Urinary bladder (tissue), 4 donors: Measurements from ENCODE around the gene C10orf71. TPM values are rescaled to one million over a fixed set of nuclear protein-coding genes. Genes with fewer than 3 reads are reported as not detected.

Source experiments
- DNase-seq: peaks from one replicate; pipeline ENCODE4 v3.0.0-alpha.2; 2015; ENCODE audit errors: extremely low spot score
- H3K27ac ChIP-seq: one replicate; pipeline ENCODE4 v1.5.1; 2013; ENCODE audit warnings: low read depth, mild to moderate bottlenecking, moderate library complexity
- H3K36me3 ChIP-seq: one replicate; pipeline ENCODE4 v1.6.1; 2013; ENCODE audit warnings: mild to moderate bottlenecking, moderate library complexity; ENCODE audit not compliant: insufficient read depth
- H3K4me1 ChIP-seq: one replicate; pipeline ENCODE4 v1.6.1; 2013; ENCODE audit warnings: mild to moderate bottlenecking, moderate library complexity; ENCODE audit not compliant: insufficient read depth
- H3K4me3 ChIP-seq: one replicate; pipeline ENCODE4 v1.5.1; 2013; ENCODE audit warnings: low read depth, low read length
- WGBS: extraction: QIAGEN DNeasy Blood & Tissue Kit; methylation state at CpG from one replicate; pipeline ENCODE4 v1.1.7; 2013; 5-methylcytosine and 5-hydroxymethylcytosine counted together
- polyA plus RNA-seq: library from polyadenylated mRNA; stranded (reverse); fragments of 200-250 nt; gene quantifications from one replicate; pipeline ENCODE4 v1.2.3, GENCODE V29; 2013
- total RNA-seq: library from RNA; depleted of rRNA; stranded (reverse); fragments of >200 nt; gene quantifications from one replicate; pipeline ENCODE4 v1.2.3, GENCODE V29; 2014
- donor health status: healthy with polysubstance abuse.
- donor health status: healthy.

Gene C10orf71
- total and polyA plus RNA-seq, 2 donors: 0.37 TPM; not detected in 1

GRCh38 chr10:49279015-49279880 is 19.7 kb upstream of the C10orf71 start:
- H3K4me3 ChIP-seq: no peak overlapping the region

GRCh38 chr10:49280001-49280408 is 19.0 kb upstream of the C10orf71 start:
- no peak overlapping the region for H3K4me3 ChIP-seq
- H3K4me1 ChIP-seq: no peaks in the 10 kb centered on the region
- DNase-seq: no peak
- 75% methylated on average over 3 of the region's 3 CpGs for WGBS
- H3K36me3 ChIP-seq: no peaks in the 10 kb centered on the region
- no peak overlapping the region for H3K27ac ChIP-seq

More at GRCh38 chr10:49279015-49279880, 19.7 kb upstream of the C10orf71 start:
- DNase-seq: no peak
- Histone ChIP-seq H3K27ac (no peak overlapping the region), H3K4me1 (no peaks in the 10 kb centered on the region), H3K36me3 (no peaks in the 10 kb centered on the region)
- WGBS: 74% methylated on average over 7 of the region's 7 CpGs

GRCh38 chr10:49281461-49281860 is 17.5 kb upstream of the C10orf71 start:
- WGBS: 63% methylated on average over 13 of the region's 13 CpGs
- no peak overlapping the region for H3K27ac ChIP-seq
- no peak overlapping the region for H3K4me3 ChIP-seq
- DNase-seq: no peak
- no peaks in the 10 kb centered on the region for H3K36me3 ChIP-seq
- no peaks in the 10 kb centered on the region for H3K4me1 ChIP-seq

- 89% methylated on average over 3 of the region's 3 CpGs for WGBS
- Histone ChIP-seq H3K27ac (no peak overlapping the region), H3K4me3 (no peak overlapping the region), H3K4me1 (no peaks in the 10 kb centered on the region), H3K36me3 (no peaks in the 10 kb centered on the region)
- DNase-seq: no peak
These were observed 16.7 kb upstream of the C10orf71 start for GRCh38 chr10:49282306-49282705.

- Histone ChIP-seq H3K4me3 (no peak overlapping the region), H3K27ac (no peak overlapping the region), H3K4me1 (no peaks in the 10 kb centered on the region), H3K36me3 (no peaks in the 10 kb centered on the region)
- WGBS: 40% methylated on average over 12 of the region's 12 CpGs
- no peak for DNase-seq
These were observed 16.1 kb upstream of the C10orf71 start for GRCh38 chr10:49282879-49283341.

GRCh38 chr10:49283491-49283890 is 15.5 kb upstream of the C10orf71 start:
- H3K36me3 ChIP-seq: no peaks in the 10 kb centered on the region
- H3K27ac ChIP-seq: no peak overlapping the region
- WGBS: 94% methylated on average over 6 of the region's 6 CpGs
- H3K4me3 ChIP-seq: no peak overlapping the region
- no peak for DNase-seq
- H3K4me1 ChIP-seq: no peaks in the 10 kb centered on the region

GRCh38 chr10:49284356-49284755 is 14.6 kb upstream of the C10orf71 start:
- no peak for DNase-seq
- H3K36me3 ChIP-seq: no peaks in the 10 kb centered on the region
- no peaks in the 10 kb centered on the region for H3K4me1 ChIP-seq
- no peak overlapping the region for H3K27ac ChIP-seq
- 88% methylated on average over 5 of the region's 5 CpGs for WGBS
- H3K4me3 ChIP-seq: no peak overlapping the region

GRCh38 chr10:49285232-49285631 is 13.7 kb upstream of the C10orf71 start:
- H3K4me3 ChIP-seq: no peak overlapping the region
- DNase-seq: no peak
- no peak overlapping the region for H3K27ac ChIP-seq
- H3K36me3 ChIP-seq: no peaks in the 10 kb centered on the region
- H3K4me1 ChIP-seq: no peaks in the 10 kb centered on the region
- WGBS: 84% methylated on average over 3 of the region's 3 CpGs

GRCh38 chr10:49286686-49287085 is 12.3 kb upstream of the C10orf71 start:
- Histone ChIP-seq H3K27ac (no peak overlapping the region), H3K4me3 (no peak overlapping the region), H3K36me3 (no peaks in the 10 kb centered on the region), H3K4me1 (no peaks in the 10 kb centered on the region)
- 83% methylated on average over 4 of the region's 4 CpGs for WGBS
- no peak for DNase-seq

- no peaks in the 10 kb centered on the region for H3K4me1 ChIP-seq
- no peaks in the 10 kb centered on the region for H3K36me3 ChIP-seq
- whole genome bisulfite sequencing: 86% methylated on average over 9 of the region's 9 CpGs
- no peak overlapping the region for H3K4me3 ChIP-seq
- DNase-seq: no peak
- no peak overlapping the region for H3K27ac ChIP-seq
These were observed 11.2 kb upstream of the C10orf71 start for GRCh38 chr10:49287689-49288340.

- 82% methylated on average over 10 of the region's 10 CpGs for WGBS
- Histone ChIP-seq H3K36me3 (no peaks in the 10 kb centered on the region), H3K4me3 (no peak overlapping the region), H3K4me1 (no peaks in the 10 kb centered on the region), H3K27ac (no peak overlapping the region)
- DNase-seq: no peak
These were observed 10.5 kb upstream of the C10orf71 start for GRCh38 chr10:49288341-49289065.

GRCh38 chr10:49289480-49289879 is 9.5 kb upstream of the C10orf71 start:
- no peak overlapping the region for H3K4me3 ChIP-seq
- no peaks in the 10 kb centered on the region for H3K36me3 ChIP-seq
- no peak overlapping the region for H3K27ac ChIP-seq
- DNase-seq: no peak
- WGBS: 47% methylated on average over 4 of the region's 4 CpGs
- no peaks in the 10 kb centered on the region for H3K4me1 ChIP-seq

GRCh38 chr10:49290131-49290530 is 8.8 kb upstream of the C10orf71 start:
- DNase-seq: no peak
- Histone ChIP-seq H3K36me3 (no peaks in the 10 kb centered on the region), H3K4me1 (no peaks in the 10 kb centered on the region), H3K4me3 (no peak overlapping the region), H3K27ac (no peak overlapping the region)
- 53% methylated on average over 1 of the region's 1 CpG for WGBS
